SK-N-SH treated with all-trans-retinoic acid at 6 μM for 48 hours (cell line): ENCODE data around the gene TNPO1.

Source experiments
- ARNTL ChIP-seq: fragments of 450-650 bp; formaldehyde crosslinking; IDR thresholded peaks from 2 replicates; pipeline ENCODE4 v1.5.0; 2020; ENCODE audit warnings: low read depth, mild to moderate bottlenecking, moderate library complexity, borderline replicate concordance
- BACH2 ChIP-seq: fragments of 250-450 bp; sonication (Bioruptor Pico); IDR thresholded peaks from 2 replicates; pipeline ENCODE4 v1.9.0; 2021; ENCODE audit warnings: mild to moderate bottlenecking, borderline replicate concordance
- CSDC2 ChIP-seq: fragments of 250-450 bp; sonication (Bioruptor Pico); IDR thresholded peaks from 2 replicates; pipeline ENCODE4 v1.5.0; 2020; ENCODE audit warnings: mild to moderate bottlenecking, moderate library complexity
- ISL1 ChIP-seq: fragments of 250-450 bp; sonication (Bioruptor Pico); IDR thresholded peaks from 2 replicates; pipeline ENCODE4 v2.1.2; 2022; ENCODE audit warnings: mild to moderate bottlenecking, moderate library complexity
- OSR1 ChIP-seq: fragments of 250-450 bp; sonication (Bioruptor Pico); IDR thresholded peaks from 2 replicates; pipeline ENCODE4 v1.8.0; 2022; ENCODE audit warnings: moderate library complexity, mild to moderate bottlenecking, inconsistent platforms
- RARB ChIP-seq: fragments of 250-450 bp; sonication (Bioruptor Pico); IDR thresholded peaks from 2 replicates; pipeline ENCODE4 v1.8.0; 2021; ENCODE audit warnings: mild to moderate bottlenecking, moderate library complexity

DNA sequence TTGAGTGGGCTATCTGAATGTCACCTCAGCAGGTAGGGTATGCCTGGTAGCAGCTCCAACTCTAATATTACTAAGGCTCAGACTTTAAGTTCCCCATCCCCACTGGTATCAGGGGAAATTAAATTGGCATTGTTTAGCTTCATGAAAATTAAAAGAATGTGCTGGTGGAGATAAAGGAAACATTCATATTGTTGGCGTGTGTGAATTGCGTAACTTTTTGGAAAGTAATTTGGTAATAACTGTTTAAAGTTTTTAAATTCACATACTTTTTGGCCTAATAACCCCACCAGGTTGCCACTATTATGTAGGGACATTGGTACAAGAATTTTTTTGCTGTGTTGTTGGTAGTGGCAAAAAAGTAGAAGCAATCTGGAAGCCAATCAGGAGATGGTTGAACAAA, 29.4 kb downstream of the TNPO1 start:
- TF ChIP-seq RARB (no peak), CSDC2 (CRISPR knock-in tag) (no peak), ARNTL (no peak), BACH2 (CRISPR knock-in tag) (no peak), OSR1 (CRISPR knock-in tag) (no peak), ISL1 (CRISPR knock-in tag) (no peak)
